ENCODE data around the gene PDLIM4.

Gene PDLIM4

GRCh38 chr5:132322266-132322665 lies 64.8 kb downstream of the PDLIM4 start:
- no peak for DNase-seq (ENCODE audit: low spot score)
- TF ChIP-seq CTCF (IDR thresholded peaks at IDR 0.05; ENCODE audit: extremely low read depth, insufficient read depth, missing control alignments): no peak
- in situ Hi-C loops (cut with MboI; ENCODE audit: low pct_unique_long_range_greater_than_20kb, low sequenced_read_pairs, unreplicated experiment): no loop called here
